ENCODE measurements around the gene ARHGDIB. TPM values are rescaled to one million over a fixed set of nuclear protein-coding genes. Genes with fewer than 3 reads are reported as not detected.

Gene ARHGDIB
- total and polyA plus RNA-seq, 10 of the 15 experiments (the other 5 are each of a cell fraction or from before 2014, with no cell fraction given): 796 to 2,849 (median 1,346) TPM

DNA sequence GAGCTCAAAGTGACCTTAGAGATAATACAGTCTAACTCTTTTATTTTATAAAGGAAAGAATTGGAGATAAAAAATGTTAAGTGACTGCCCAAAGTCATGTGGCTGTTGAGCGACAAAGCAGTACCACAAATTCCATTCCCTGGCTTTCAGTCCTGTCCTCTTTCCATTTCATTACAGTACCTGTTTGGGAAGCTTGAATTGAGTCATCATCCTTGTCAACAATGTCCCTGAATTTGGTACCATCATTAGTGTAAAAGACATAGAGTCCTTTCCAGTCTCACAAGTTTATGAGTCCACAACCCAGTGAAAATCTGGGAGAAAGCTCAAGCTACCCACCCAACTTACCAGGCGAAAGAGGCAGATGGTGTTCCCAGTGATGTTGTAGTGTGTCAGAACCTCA is 26.9 kb downstream of the ARHGDIB start:
- POLR2A ChIA-PET: no interaction called here
- TF ChIP-seq SUPT20H (IDR thresholded peaks at IDR 0.05; ENCODE audit: borderline replicate concordance, control insufficient read depth, low read depth, low read length) (no peak), HDAC2 (IDR thresholded peaks at IDR 0.05) (no peak), YBX1 (IDR thresholded peaks at IDR 0.05) (no peak), NR2C2 (IDR thresholded peaks at IDR 0.05; ENCODE audit: borderline replicate concordance, control insufficient read depth, insufficient read length, low read depth) (no peak), BHLHE40 (IDR thresholded peaks at IDR 0.05; ENCODE audit: borderline replicate concordance in 1 of 2, low read depth in 2 of 2, low read length in 1 of 2) (no peak), SMAD5 (IDR thresholded peaks at IDR 0.05; ENCODE audit: low read depth) (no peak), JUNB (IDR thresholded peaks at IDR 0.05) (no peak), CHD4 (IDR thresholded peaks at IDR 0.05) (no peak), CHD1 (IDR thresholded peaks at IDR 0.05; ENCODE audit: low read depth, low read length) (no peak)
- TF ChIP-seq, protein P1, sequence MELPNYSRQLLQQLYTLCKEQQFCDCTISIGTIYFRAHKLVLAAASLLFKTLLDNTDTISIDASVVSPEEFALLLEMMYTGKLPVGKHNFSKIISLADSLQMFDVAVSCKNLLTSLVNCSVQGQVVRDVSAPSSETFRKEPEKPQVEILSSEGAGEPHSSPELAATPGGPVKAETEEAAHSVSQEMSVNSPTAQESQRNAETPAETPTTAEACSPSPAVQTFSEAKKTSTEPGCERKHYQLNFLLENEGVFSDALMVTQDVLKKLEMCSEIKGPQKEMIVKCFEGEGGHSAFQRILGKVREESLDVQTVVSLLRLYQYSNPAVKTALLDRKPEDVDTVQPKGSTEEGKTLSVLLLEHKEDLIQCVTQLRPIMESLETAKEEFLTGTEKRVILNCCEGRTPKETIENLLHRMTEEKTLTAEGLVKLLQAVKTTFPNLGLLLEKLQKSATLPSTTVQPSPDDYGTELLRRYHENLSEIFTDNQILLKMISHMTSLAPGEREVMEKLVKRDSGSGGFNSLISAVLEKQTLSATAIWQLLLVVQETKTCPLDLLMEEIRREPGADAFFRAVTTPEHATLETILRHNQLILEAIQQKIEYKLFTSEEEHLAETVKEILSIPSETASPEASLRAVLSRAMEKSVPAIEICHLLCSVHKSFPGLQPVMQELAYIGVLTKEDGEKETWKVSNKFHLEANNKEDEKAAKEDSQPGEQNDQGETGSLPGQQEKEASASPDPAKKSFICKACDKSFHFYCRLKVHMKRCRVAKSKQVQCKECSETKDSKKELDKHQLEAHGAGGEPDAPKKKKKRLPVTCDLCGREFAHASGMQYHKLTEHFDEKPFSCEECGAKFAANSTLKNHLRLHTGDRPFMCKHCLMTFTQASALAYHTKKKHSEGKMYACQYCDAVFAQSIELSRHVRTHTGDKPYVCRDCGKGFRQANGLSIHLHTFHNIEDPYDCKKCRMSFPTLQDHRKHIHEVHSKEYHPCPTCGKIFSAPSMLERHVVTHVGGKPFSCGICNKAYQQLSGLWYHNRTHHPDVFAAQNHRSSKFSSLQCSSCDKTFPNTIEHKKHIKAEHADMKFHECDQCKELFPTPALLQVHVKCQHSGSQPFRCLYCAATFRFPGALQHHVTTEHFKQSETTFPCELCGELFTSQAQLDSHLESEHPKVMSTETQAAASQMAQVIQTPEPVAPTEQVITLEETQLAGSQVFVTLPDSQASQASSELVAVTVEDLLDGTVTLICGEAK (IDR thresholded peaks at IDR 0.05; ENCODE audit: borderline replicate concordance): no peak
- TF ChIP-seq, protein P2, sequence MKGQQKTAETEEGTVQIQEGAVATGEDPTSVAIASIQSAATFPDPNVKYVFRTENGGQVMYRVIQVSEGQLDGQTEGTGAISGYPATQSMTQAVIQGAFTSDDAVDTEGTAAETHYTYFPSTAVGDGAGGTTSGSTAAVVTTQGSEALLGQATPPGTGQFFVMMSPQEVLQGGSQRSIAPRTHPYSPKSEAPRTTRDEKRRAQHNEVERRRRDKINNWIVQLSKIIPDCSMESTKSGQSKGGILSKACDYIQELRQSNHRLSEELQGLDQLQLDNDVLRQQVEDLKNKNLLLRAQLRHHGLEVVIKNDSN (IDR thresholded peaks at IDR 0.05; ENCODE audit: borderline replicate concordance, extremely low read length, insufficient read depth, low read depth, low read length): no peak
- TF ChIP-seq, protein P3, sequence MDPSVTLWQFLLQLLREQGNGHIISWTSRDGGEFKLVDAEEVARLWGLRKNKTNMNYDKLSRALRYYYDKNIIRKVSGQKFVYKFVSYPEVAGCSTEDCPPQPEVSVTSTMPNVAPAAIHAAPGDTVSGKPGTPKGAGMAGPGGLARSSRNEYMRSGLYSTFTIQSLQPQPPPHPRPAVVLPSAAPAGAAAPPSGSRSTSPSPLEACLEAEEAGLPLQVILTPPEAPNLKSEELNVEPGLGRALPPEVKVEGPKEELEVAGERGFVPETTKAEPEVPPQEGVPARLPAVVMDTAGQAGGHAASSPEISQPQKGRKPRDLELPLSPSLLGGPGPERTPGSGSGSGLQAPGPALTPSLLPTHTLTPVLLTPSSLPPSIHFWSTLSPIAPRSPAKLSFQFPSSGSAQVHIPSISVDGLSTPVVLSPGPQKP (IDR thresholded peaks at IDR 0.05; ENCODE audit: low read depth, low read length): no peak
- TF ChIP-seq, protein P4, sequence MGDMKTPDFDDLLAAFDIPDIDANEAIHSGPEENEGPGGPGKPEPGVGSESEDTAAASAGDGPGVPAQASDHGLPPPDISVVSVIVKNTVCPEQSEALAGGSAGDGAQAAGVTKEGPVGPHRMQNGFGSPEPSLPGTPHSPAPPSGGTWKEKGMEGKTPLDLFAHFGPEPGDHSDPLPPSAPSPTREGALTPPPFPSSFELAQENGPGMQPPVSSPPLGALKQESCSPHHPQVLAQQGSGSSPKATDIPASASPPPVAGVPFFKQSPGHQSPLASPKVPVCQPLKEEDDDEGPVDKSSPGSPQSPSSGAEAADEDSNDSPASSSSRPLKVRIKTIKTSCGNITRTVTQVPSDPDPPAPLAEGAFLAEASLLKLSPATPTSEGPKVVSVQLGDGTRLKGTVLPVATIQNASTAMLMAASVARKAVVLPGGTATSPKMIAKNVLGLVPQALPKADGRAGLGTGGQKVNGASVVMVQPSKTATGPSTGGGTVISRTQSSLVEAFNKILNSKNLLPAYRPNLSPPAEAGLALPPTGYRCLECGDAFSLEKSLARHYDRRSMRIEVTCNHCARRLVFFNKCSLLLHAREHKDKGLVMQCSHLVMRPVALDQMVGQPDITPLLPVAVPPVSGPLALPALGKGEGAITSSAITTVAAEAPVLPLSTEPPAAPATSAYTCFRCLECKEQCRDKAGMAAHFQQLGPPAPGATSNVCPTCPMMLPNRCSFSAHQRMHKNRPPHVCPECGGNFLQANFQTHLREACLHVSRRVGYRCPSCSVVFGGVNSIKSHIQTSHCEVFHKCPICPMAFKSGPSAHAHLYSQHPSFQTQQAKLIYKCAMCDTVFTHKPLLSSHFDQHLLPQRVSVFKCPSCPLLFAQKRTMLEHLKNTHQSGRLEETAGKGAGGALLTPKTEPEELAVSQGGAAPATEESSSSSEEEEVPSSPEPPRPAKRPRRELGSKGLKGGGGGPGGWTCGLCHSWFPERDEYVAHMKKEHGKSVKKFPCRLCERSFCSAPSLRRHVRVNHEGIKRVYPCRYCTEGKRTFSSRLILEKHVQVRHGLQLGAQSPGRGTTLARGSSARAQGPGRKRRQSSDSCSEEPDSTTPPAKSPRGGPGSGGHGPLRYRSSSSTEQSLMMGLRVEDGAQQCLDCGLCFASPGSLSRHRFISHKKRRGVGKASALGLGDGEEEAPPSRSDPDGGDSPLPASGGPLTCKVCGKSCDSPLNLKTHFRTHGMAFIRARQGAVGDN (IDR thresholded peaks at IDR 0.05): no peak

More for the DNA sequence above, 26.9 kb downstream of the ARHGDIB start:
- Histone ChIP-seq H3K4me2 (ENCODE audit: control insufficient read depth, insufficient read depth) (no peak overlapping the region), H3K27ac (ENCODE audit: control insufficient read depth, insufficient read depth) (no peak overlapping the region), H2AFZ (ENCODE audit: control insufficient read depth, low read depth, low read length) (no peak overlapping the region), H3K27me3 (replicated peaks in 1 of 2; ENCODE audit: control insufficient read depth in 2 of 2, insufficient read depth in 2 of 2, low read length in 1 of 2) (no peaks in the 10 kb centered on the region), H3K4me1 (ENCODE audit: control insufficient read depth, insufficient read depth, low read length) (no peaks in the 10 kb centered on the region; the same call in 1 of the 2 replicates), H3K9ac (ENCODE audit: control insufficient read depth, insufficient read depth, low read length) (no peak overlapping the region), H3K4me3 (no peak overlapping the region), H3K36me3 (ENCODE audit: control insufficient read depth in 2 of 2, insufficient read depth in 2 of 2, low read length in 1 of 2) (peaks cover 0 to 4% of the 10 kb centered on the region in 2 experiments; a peak in 2 of 4 replicates), H4K20me1 (ENCODE audit: control insufficient read depth, insufficient read depth) (no peaks in the 10 kb centered on the region), H3K9me3 (replicated peaks; ENCODE audit: control insufficient read depth, insufficient read depth, low read length) (no peaks in the 10 kb centered on the region), H3K79me2 (ENCODE audit: control insufficient read depth, insufficient read depth, low read length) (no peaks in the 10 kb centered on the region)
- intact Hi-C loops (cut with micrococcal nuclease; ENCODE audit: unreplicated experiment) (no loop called here), in situ Hi-C loops (cut with MboI) (no loop called here)
- ChIA-PET CTCF (interaction anchor here (1.1 to 1.2 kb wide), 2 partner anchors 51 to 52 kb away, joined by 3 read pairs; no protein-coding TSS in a partner anchor), SMC1A (ENCODE audit: uncharacterized antibody, unreplicated experiment) (interaction anchor here (1.8 kb wide), 1 partner anchor 11 kb away, joined by 6 read pairs; no protein-coding TSS in a partner anchor), RAD21 (ENCODE audit: unreplicated experiment) (interaction anchor here (1.1 kb wide), 1 partner anchor 60 kb away, joined by 3 read pairs; no protein-coding TSS in a partner anchor)
- FAIRE-seq: no peak
- DNase-seq (ENCODE audit: low read depth, low spot score): no peak
- 100% methylated on average over 2 of the region's 2 CpGs for WGBS (ENCODE audit: insufficient coverage, insufficient replicate concordance, low lambda C conversion rate, missing lambda C conversion rate)
- no TSS peak for BruUV-seq (replicated peaks)
- no peak for ATAC-seq

Measured in GM12878 (cell line).